CD4-positive, alpha-beta T cell treated with Interleukin-6 for 4 hours (primary cell): ENCODE results near the gene RBM5.
"Not testable (repeated sequence)": the region's sequence is repeated elsewhere in the genome, so short reads cannot be mapped to it uniquely, and the experiment has no call there.

Source experiments
- DNase-seq: peaks from one replicate; pipeline ENCODE4 v3.0.0-alpha.2; 2020; ENCODE audit warnings: mixed read lengths

Gene RBM5

DNA sequence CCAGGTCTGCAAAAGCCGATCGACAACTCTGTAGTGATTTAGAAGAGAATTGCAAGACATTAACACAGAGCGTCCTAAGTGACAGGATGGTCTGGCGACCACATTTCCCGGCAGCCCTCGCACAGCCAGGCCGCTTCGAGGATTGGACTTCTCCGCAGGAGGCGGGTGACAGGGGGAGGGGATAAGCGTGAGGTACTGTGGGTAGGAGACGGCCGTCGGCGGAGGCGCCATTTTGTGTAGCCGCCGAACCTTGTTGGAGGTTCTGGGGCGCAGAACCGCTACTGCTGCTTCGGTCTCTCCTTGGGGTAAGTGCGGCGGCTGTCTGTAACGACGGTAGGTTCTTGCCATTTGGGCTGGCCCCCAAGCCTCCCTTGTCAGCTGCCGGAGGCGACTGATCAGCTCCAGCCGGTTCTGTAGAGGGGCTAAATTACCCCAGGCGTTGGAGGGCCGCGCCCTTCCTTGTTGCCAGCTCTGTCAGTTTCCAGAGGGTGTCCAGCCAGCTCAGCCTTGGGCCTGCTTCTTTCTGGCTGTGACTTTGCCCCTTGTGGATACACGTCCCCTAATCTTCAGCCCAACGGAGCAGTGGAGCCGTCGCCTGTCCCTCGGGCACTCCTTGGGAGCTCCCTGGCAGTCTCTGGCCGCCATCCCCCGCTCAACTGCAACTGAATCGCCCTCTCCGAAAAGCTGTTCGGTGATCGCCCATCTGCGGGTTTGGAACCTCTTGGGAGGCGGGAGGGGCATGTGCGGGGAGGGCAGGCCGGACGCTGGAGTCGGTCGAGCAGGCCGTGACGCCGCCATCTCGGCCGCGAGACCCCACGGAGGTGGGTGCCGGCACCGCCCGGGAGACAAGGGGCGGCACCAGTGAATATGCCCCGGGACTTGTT is at the start of gene RBM5:
RBM5 (plus strand) TSS at position 195 of the 884 bp plus-strand sequence. CDS start 1,516 bp downstream, outside the sequence.
- DNase-seq: peak; percentile 92

DNA sequence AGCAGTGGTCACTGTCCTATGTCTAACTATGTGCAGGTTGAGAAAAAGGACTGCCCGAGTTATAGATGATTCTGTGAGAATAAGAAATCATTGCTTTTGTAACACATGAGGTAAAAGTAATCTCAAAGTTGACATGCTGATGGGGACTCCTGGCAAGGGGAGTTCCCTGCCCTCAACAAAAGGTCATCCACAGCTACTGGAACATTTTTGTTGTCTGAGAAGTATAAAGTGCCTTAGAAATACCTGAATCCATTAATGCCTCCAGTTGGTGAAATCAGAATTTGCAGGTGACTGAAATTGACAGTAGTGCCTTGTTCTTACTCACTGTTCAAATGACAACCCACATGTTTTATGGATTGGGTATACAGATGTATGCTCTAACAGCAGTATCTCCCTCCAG is 43.7 kb upstream of the RBM5 start:
- DNase-seq: no peak

- DNase-seq: no peak
Measured at GRCh38 chr3:50047426-50047825, 41.3 kb upstream of the RBM5 start.

- no peak for DNase-seq
Measured at GRCh38 chr3:50050361-50050760, 38.4 kb upstream of the RBM5 start.

GRCh38 chr3:50057756-50058155 is 31.0 kb upstream of the RBM5 start:
- DNase-seq: no peak

DNA sequence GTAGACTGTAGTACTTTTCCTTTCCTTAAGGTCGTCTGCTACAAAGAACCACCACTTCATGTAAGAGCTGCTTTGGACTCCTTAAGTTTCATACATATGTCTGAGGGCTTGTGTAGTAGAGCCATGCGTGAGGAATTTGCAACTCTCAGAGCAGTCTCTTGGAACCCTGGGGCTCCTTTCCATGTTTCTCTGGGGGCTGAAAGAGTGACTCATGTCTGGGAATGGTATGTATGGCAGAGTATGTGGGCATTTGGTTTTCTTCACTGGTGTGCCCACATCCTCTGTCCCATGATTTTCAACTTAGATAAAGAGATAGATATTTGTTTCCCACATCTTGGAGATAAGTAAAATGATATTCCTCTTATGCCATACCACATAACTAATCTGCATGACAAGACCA is 20.6 kb upstream of the RBM5 start:
- no peak for DNase-seq

DNA sequence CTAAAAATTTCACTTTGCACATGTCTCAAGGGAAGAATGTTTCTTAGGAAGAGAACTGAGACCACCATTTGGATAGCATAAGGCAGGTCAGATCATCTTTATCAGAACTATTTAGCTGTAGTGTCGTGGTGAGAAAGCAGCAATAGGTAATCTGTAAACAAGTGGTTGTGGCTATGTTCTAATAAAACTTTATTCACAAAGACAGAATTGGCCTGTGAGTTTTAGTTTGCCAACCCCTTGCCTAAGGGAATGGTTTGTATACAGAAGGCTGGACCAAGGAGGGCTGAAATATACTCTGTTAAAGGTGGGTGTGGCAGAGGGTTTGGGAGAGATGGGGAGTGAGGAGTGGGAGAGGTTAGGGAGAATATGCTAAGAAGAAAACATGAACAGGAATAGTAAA is 10.6 kb upstream of the RBM5 start:
- no peak for DNase-seq

DNA sequence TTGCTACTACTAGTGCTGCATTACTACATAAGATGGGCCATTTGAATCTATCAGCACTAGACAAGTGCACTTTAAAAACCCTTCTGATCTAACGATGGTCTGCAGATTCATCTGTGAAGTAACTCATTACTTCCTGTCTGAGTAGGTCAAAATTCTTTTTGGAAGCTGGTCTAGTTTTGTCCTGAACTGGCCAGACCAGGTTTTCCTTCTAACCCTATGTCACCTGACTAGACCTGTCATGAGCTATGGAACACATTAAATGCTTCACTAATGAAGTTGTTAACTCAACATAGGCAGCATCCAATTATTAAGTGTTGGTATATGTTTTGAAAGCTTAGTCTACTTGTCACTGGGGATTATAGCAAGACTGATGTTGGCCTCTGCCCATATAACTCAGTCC is 10.1 kb upstream of the RBM5 start:
- no peak for DNase-seq

DNA sequence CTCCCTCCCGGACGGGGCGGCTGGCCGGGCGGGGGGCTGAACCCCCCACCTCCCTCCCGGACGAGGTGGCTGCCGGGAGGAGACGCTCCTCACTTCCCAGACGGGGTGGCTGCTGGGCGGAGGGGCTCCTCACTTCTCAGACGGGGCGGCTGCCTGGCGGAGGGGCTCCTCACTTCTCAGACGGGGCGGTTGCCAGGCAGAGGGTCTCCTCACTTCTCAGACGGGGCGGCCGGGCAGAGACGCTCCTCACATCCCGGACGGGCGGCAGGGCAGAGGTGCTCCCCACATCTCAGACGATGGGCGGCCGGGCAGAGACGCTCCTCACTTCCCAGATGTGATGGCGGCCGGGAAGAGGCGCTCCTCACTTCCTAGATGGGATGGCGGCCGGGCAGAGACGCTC is 3.8 kb upstream of the RBM5 start:
- not testable (repeated sequence) for DNase-seq

DNA sequence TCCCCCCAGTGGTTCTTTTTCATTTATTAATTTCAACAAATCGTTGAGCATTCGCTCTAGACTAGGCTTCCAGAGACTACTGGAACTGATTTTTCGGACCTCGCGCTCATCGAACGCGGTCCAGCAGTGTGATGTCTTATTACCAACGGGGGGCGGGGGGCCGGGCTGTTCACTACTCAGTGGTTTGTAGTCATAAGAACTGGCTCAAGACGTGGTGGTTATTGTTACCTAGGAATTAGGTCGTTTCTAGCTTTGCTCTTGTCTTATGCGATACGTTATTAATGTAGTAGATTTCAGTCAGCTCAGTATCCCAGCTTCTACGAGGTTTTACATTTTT is 858 bp downstream of the RBM5 start:
- DNase-seq: no peak

- no peak for DNase-seq
Measured at GRCh38 chr3:50090984-50091383, 2.3 kb downstream of the RBM5 start.

GRCh38 chr3:50095352-50095998 is 6.8 kb downstream of the RBM5 start:
- no peak for DNase-seq

DNA sequence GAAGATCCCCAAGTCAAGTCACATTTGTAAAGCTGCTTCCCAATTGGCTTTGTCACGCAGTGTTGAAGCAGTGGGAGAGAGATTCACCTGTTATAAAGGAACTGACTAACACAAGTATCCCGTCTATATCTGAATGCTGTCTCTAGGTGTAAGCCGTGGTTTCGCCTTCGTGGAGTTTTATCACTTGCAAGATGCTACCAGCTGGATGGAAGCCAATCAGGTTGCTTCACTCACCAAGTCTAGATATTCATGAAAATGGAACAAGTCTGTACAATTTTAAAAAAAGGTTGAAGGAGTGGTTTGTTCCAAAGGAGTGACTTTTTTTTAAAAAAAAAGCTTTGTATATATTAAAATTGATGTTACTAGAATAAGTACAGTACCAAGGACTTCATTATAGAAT is 11.7 kb downstream of the RBM5 start:
- DNase-seq: no peak

- DNase-seq: no peak
Measured at GRCh38 chr3:50100956-50101845, 12.5 kb downstream of the RBM5 start.

GRCh38 chr3:50102558-50102957 is 13.8 kb downstream of the RBM5 start:
- DNase-seq: no peak

- DNase-seq: no peak
Measured at GRCh38 chr3:50111757-50112156, 23.0 kb downstream of the RBM5 start.

- no peak for DNase-seq
Measured at GRCh38 chr3:50112462-50112861, 23.7 kb downstream of the RBM5 start.

DNA sequence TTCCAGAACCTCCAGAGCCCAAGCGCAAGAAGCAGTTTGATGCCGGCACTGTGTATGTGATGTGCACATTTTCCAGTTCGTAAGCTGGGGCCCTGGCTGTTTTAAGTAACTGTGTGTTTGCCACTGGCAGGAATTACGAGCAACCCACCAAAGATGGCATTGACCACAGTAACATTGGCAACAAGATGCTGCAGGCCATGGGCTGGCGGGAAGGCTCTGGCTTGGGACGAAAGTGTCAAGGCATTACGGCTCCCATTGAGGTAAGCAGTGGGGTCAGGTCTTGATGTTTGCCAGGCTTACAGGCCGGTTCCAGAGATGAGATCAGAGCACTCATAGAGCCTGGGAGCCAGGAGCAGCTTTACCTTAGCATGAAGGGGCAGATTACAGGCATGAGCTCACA is 28.4 kb downstream of the RBM5 start:
- no peak for DNase-seq

- no peak for DNase-seq
Measured at GRCh38 chr3:50118237-50118636, 29.5 kb downstream of the RBM5 start.

GRCh38 chr3:50119786-50120185 is 31.1 kb downstream of the RBM5 start:
- no peak for DNase-seq

DNA sequence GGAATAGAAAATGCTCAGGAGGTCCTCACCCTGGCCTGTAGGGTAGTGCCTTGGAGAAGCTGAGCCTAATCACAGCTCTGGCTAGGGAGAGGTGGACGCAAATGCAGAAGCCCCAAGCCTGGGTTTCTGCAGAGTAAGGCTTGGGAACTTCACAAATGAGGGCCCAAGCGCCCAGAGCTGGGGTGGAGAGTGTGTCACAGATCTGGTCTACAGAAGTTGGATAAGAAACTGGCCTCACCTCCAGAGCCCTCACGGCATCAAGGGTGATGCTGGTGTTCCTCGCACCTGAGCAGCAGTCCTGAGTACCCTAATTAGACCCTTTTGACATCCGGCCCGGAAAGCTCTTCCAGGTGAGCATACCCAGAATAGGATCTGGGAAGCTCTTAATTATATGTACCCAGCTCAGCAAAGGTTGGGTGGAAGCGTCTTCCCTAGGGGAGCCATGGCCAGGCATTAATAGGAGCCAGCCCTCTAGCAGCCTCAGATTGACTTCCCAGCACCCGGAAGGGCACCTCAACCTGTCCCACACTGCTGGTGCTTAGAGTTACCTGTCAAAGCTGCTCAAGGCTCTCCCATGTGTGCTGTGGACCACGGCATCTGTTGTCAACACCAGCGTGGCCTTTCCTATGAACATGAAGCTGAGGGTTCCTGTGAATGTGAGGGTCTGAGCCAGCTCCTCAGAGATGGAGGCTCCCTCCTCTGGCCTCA is 31.8 kb downstream of the RBM5 start:
- no peak for DNase-seq

DNA sequence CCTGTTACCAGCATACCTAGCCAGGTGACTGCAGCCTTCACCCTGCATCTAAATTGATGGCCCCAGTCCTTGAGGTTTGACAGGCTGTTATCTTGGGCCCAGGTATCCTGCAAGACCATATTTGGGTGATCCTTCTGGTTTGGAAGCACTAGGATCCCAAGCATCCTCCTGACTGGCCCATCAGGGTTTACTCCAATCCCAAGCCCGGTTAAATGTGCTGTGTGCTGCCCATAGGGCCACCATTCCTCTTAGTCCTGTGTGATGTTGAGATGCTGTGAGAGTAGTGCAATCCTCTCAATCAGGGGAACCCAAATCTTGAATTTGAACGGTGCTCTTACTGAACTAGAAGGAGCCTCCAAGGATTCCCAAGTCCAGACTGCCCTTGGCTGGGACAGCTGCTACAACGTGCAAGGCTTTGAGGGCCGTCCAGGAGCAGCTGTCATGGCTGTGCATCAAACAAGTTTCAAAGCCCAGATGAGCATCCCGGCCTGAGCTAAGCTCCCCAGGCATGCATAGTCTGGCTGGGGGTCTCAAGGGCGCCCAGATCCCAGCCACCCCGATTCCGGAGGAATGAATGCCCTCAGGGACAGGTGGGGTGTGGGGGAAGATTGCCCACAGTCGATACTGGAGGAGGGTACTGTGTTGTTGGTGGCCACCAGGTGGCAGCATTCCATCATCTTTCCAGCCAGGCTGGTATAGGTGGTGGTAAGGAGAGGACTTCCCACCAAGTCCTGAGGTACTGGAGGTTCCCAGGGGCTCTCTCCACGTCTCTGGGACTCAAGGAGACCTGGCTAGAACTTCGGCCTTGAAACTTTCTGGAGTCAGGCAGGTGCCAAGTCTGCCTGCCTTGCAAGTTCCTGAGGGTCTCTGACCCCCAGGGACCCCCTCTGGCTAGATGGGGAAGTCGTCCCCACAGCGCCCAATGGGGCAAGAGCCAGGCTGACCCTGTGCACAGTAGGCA is 32.6 kb downstream of the RBM5 start:
- peak; percentile 76 for DNase-seq
